GM15510 (cell line): Measurements from ENCODE around the gene AIRE.
A peak's percentile ranks its signal among the peaks of the same experiment; 100 is the strongest.

ENCODE experiments used
- POLR2A ChIP-seq: IDR thresholded peaks from 3 replicates; pipeline ENCODE4 v1.6.1; 2011; ENCODE audit warnings: borderline replicate concordance; ENCODE audit not compliant: insufficient read length; ENCODE audit errors: extremely low read depth

Gene AIRE

DNA sequence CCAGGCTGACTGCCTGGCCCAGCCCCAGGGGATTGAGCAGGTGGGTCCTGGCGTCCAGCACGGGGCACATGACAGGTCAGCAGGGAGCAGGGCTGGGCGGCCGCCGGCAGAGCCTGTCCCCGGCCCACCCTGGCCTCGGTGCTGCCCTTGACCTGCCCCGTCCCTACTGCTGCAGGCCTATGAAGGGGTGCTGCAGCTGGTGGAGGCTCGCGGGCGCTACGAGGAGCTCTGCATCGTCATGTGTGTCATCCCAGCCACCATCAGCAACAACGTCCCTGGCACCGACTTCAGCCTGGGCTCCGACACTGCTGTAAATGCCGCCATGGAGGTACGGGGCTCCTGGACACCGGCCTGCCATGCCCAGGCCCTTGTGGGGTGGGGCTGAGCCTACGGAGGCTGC, 37.9 kb downstream of the AIRE start:
- TF ChIP-seq POLR2A = no peak

DNA sequence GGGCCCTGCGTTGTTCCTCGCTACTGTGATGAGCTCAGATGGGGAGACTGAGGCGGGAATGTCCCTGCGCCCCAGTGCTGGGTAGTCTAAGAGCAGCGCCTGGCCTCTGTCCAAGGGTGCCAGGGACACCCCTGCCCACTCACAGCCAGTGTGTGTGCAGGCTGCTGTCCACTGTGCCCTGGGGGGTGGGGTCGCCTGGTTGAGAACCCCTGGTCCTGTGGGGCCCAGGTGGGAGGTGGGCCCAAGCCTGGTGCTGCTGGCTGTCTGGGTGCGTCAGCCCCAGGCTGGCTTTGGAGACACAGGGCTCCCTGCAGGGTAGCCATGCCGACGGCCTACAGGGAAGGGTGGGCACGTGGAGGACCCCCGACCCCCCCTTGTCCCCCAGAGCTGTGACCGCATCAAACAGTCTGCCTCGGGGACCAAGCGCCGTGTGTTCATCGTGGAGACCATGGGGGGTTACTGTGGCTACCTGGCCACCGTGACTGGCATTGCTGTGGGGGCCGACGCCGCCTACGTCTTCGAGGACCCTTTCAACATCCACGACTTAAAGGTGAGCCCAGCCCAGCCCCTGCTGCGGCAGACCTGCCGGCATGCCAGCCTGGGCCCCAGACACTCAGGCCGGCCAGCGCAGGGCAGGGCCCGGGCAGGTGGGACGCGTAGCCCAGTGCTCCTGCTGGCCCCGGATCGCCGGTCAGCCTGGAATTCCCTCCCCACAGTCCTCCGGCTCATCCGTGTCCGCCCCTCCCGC, 38.6 kb downstream of the AIRE start:
- no peak for TF ChIP-seq POLR2A

DNA sequence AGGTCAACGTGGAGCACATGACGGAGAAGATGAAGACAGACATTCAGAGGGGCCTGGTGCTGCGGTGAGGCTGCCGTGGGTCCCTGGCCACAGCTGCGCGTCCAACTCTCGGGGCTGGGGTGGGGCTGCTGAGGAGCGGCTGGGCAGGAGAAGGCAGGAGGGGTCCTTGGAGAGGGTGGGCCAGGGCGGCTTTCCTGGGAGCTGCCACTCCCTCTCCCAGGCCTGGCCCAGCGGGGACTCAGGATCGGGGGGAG, 39.1 kb downstream of the AIRE start:
- no peak for TF ChIP-seq POLR2A

DNA sequence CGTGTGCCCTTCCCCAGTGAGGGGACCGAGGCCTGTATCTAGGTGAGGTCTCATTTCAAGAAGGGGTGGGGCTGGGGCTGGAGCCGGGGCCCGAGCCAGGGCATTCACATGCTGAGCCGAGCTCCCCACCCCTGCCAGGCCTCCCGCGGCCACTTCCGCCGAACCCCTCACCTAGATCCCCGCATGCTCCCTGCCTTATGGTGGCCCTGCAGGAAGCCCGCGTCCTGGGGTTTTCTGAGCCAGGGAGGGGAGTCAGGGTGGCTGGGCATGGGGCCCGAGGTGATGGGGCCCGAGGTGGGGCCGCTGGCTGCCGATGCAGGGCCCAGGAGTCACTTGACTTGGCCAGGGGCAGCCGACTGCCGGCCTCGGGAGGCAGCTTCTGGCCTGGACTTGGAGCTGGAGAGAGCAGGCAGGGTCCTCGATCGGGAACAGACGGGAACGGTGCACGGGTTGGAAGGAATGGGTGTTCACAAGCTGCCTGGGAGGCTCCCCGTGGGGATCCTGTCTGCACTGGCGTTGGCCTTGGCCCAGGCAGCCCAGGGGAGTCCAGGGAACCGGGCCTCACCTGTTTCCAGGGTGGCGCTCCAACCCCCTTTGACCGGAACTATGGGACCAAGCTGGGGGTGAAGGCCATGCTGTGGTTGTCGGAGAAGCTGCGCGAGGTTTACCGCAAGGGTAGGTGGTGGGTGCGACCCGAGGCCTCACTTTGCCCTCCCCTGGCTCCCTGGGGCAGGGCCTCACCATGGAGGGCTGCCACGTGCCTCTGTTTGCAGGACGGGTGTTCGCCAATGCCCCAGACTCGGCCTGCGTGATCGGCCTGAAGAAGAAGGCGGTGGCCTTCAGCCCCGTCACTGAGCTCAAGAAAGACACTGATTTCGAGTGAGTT, 40.0 kb downstream of the AIRE start:
- TF ChIP-seq POLR2A = no peak

DNA sequence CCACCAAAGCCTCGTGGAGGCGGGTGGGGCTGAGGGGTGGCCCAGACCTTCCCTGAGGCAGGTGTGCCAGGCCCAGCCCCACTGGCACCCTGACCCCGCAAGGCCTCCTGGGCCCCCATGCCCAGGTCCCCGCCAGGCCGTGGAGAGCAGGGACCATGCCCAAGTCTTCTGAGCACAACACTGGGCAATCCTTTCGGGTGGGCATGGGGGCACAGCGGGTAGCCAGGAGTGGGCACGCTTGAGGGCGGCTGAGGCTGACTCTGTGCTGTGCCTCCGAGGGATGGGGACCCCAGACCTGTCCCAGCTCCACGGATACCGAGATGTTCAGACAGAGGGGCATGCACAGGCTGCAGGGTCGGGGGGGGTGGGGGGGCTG, 40.6 kb downstream of the AIRE start:
- TF ChIP-seq POLR2A = no peak

DNA sequence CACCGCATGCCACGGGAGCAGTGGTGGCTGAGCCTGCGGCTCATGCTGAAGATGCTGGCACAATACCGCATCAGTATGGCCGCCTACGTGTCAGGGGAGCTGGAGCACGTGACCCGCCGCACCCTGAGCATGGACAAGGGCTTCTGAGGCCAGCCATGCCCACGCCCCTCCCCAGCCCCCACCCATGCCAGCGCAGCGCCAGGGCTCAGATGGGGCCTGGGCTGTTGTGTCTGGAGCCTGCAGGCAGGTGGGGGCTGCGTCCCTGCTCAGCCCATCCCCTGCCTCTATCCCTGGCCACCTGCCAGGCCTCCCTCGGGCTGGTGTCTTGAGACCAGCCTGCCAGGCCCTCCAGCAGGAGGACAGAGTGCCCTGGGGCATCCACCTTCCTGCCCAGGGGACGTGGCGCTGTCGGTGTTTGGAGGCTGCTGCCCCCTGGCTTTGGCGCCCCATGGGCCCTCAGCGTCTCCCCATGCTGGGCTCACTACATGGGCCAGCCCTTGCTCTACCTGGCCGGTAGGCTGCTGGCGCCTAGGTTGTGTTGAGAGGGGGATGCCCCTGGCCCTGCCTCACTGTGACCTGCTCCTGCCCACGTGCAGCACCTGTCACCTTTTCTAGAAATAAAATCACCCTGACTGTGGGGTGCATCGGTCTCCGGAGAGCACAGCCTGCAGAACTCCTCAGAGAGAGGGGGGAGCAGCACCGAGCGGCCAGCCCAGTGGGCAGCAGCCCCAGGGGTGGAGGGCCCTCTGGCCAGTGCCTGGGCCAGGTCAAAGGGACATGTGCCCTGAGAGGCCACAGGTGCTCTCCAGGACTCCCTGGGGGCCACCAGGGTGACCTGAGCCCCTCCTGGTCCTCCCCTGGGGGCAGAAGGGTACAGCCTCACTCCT, 41.3 kb downstream of the AIRE start:
- no peak for TF ChIP-seq POLR2A

DNA sequence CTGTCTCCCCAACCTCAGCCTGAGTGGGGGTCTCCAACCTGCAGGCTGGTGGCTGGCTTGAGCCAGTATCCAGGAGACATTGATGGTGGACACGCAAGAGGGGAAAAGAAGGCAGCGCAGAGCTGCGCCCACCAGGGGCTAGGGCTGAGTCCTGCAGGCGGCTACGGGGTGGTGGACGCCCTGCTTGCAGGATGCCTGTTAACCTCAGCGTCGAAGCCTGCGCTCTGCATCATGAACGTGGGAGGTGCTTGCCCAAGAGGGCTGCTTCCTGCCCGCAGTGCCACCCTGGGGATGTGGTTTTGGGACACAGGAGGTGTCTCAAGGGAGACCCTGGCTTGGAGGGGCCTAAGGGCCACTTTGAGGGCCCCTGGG, 41.9 kb downstream of the AIRE start:
- TF ChIP-seq POLR2A = no peak

DNA sequence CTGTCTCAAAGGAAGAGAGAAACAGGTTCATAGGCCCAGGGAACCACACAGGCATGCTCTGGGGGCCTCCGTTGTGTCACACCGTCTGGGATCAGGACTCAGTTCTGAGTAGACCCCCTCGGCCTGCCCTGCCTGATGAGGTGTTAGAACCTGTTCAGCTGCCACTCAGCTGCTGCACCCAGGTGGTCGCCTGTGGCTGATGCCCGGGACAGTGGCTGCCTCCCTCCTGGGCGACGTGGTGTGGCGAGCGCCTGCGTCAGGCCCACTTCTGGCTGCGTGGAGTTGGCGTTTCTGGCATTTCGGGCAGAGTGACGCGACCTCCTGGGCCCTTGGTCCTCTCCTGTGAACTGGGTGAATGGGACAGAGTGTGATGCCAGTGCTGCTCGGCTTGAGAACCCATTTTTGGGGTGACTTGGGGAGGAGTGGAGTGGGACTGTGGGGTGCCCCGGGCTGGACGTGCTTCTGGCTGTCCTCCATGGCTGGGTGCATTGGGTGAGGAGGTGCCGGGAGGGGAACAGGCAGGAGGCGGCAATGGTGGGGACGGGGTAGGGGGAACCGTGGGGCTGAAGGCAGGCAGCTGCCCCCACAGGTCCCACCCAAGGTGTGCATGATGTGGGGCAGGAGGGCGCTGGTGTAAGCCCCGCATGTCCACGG, 42.7 kb downstream of the AIRE start:
- no peak for TF ChIP-seq POLR2A

DNA sequence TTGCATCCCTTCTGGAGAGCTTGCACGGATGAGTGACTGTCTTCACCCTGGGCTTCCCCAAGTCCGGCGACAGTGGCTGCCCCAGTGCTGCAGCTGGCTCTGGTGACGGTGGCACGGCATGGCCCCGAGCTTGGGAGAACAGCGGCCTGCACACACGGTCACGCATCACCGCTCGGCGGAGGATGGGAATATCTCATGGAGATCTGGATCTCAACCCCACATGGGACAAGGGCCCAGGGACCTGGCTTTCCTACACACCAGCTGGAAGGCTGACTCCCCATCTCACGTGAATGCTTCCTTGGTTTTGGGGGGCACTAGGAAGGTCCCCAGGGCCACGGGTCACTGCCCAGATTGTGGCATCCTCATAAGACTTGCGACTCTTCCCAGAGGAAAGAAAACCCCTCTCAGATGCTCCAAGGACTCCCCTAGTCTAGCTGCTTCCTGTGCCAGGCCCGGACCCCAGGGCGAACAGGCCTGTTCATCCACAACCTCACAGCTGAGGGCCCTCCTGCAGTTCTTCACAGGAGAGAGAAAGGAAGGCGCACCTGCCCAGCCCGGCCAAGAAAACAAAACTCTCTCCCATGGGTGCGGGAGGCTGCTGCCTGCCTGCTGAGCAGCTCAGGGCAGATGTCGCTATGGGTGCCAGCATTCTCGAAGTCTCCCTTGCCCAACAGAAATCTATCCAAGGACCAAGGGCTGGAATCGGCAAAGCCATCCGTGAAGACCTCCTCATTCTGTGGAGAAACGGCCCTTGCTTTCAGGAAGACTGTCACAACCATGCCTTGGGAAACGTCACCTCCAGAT, 43.6 kb downstream of the AIRE start:
- peak; percentile 21 for TF ChIP-seq POLR2A

DNA sequence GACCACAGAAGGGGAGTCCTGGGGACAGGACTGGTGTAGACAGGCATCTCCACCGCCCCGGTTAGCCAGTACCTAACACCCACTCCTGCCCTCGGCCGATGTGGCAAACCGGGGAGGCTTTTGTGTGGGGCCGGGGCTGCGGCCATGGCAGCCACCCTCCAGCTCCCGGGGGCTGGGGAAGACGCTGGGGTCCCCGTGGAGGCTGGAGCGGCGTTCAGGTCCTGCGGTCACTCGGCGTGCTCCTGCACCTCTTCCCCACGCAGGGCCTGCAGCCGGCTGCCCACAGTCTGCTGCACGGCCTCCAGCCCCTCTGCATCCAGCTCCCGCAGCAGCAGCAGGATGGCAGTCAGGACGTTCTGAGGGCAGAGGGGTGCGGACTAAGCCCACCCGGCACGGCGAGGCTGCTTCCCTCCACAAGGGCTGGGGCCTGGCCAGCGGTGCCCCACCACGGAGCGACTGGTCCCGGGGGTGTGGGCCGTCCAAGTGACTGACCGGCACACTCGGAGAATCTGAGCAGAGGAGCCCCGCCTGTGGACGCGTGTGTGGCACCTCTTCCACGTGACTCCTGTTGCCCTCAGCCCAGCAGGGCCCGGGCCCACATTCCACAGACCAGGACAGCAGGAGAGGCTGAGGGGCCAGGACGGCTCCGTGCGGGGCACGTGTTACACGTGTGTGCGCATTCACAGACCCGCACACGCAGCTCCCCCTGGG, 44.5 kb downstream of the AIRE start:
- peak; percentile 6 for TF ChIP-seq POLR2A

DNA sequence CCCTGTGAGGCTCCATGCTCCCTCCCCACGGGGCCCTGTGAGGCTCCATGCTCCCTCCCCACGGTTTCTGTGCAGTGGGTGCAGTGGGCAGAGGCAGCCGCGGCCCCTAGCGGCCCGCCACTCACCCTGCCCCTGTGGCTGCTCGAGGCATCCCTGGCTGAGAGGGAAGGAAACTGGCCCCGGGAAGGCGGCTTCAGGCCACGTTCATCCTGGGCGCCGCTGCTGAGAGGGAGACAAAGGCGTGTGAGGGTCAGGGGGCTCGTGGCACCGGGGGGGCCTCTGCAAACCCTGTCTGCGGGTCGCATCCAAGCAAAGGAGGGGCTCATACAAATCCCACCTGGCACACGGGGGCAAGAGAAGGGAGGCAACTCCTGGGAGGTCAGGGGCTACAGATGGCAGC, 45.0 kb downstream of the AIRE start:
- TF ChIP-seq POLR2A = no peak

DNA sequence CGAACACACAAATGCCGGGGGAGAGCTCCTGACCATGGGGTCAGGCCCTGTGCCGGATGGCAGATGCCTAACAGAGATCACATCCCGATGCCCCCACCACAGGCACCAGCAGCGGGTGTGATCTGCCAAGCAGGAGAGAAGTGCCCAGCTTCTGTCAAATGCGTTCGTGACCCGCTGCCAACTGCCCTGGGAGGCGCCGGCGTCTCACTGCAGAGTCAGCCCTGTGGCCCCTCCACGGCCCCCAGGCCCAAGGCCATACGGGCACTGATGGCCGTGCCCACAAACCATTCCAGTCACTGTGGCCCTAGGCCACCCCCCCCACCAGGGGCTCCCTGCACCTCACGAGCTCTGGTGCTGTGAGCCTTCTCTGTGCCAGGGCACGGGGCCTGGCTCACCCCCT, 45.5 kb downstream of the AIRE start:
- TF ChIP-seq POLR2A = no peak

DNA sequence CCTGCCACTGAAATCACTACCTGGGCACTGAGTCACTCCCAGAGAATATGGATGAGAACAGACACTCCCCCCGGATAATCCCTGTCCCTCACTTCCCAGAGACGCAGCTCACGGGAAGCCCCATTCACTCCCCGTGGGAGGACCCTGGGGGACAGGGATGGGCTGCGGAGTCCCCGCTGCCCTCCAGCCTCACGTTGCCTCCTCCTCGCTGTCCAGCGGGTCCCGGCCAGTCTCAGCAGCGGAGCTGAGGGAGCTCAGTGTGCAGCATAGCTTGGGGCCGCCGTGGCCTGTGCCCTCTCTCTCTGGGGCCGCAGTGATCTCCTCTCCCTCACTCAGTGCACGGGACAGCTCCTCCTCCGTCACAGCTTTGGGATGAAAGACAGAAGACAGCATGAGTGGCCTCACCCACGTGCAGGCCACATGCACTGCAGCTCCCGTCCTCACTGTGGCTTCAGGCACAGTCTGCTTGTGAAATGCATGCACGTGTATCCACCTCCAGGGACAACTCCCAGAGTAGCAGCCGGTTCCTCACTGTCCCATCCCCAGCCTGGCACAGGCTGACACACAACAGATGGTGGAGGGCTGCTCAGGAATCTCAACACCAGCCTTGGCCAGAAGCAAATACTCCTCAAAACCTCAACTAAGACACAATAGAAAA, 46.1 kb downstream of the AIRE start:
- TF ChIP-seq POLR2A = no peak
